GM21515 (cell line): Measurements from ENCODE around the gene STX5.
"Not testable (repeated sequence)": the region's sequence is repeated elsewhere in the genome, so short reads cannot be mapped to it uniquely, and the experiment has no call there.

Experiments
- ATAC-seq: cut with Tn5 transposase; IDR thresholded peaks from one replicate; pipeline ENCODE4 v1.9.1; 2021; ENCODE audit not compliant: unreplicated experiment

The STX5 gene

DNA sequence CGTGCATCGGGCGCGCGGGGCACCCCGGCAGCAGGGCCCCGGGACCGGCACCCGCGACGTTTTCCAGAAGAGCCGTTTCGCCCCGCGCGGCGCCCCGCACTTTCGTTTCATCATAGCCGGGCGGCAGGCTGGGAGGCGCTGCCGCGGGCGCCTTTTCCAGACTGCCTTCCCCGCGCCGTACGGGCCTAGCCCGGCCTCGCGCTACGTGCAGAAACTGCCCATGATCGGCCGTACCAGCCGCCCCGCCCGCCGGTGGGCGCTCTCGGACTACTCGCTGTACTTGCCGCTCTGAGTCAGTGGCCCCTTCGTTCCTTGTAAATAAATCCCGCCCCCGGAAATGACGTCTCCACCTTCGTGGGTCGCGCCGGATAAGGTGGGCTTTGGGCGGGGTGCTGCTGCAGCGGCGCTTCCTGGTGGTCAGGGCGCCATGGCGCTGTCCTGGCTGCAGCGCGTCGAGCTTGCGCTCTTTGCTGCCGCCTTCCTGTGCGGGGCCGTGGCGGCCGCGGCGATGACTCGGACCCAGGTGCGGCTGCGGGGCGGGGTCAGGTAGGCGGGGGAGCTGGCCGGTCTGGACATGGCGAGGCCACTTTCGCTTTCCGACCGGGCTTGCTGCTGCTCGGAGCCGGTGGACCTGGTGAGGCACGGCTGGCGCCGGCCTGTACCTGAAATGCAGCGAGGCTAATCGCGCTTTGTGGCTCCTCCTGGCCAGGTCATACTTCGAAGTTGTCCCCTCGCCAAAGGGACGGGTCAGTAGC, 44.7 kb downstream of the STX5 start, which contains the start of gene TMEM179B:
Gene TMEM179B (plus strand): TSS at position 398 of the 755 bp plus-strand sequence. CDS start 30 bp downstream, at position 428.
- peak; percentile 61 for ATAC-seq

DNA sequence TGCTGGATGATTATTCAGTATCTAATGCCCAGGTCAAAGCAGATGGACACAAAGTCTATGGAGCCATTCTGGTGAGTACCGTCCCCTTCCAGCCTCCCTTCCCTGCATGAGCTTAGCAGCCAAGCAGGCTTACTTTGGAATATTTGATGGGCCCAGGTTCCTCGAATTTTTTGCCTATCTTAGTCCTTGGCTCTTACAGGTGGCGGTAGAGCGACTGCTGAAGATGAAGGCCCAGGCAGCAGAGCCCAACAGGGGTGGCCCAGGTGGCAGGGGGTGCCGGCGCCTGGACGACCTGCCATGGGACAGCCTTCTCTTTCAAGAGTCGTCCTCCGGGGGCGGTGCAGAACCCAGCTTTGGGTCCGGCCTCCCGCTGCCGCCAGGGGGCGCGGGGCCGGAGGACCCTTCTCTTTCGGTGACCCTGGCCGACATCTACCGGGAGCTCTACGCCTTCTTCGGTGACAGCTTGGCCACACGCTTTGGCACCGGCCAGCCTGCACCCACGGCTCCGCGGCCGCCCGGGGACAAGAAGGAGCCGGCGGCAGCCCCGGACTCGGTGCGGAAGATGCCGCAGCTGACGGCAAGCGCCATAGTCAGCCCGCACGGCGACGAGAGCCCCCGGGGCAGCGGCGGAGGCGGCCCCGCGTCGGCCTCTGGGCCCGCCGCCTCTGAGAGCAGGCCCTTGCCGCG, 45.4 kb downstream of the STX5 start:
- peak; percentile 67 for ATAC-seq

DNA sequence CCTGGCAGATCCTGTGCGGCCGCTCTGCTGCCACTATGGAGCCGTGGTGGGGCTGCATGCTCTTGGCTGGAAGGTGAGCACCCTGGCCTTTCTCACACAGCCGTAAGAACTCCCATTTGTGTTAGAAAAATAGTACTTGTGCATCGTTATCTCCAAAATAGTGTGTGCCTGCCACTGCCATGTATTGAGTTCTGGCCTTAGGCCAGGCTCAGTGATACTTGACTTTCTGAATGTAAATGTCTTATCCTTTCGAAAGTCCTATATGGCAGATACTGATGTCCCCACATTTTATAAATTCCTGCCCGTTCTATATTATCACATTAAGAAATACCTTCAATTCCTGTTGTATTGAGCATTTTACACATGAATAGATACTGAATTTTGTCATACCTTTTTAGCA, 49.1 kb downstream of the STX5 start:
- no peak for ATAC-seq

DNA sequence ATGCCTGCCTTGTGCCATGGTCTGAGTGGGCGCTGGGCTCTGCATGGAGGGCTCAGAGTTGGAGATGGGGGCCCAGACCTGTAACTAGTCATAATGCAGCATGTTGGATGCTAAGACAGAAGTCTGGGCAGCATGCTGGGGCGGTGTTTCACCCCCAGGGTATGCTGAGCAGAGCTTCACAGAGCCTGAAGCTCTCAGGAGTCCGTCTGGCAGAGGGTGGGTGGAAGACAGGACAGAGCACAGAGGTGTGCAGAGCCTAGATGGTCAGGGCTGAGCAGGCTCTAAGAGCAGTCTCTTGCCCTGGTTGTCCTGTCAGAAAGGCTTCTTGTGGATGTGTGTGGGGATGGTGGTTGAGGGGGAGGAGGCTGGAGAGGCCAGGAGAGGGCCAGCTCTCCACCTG, 53.4 kb downstream of the STX5 start:
- ATAC-seq = no peak

DNA sequence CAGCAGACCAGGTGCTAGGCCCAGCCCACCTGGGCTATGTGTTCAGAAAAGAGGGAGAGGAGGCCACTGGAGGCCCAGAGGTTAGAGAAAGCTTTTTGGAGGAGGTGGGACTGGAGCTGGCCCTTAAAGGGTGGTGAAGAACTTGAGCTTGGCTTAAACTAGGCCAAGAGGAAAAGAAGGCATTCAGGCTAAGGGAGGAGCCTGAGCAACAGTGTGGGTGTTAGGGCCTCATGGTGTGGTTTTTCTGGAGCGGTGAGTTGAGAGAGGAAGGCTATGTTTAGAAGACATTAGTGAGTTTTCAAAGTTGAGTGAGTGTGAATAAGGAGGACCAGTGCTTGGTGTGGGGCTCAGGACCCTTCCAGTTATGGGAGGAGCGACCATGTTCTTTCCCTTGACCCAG, 54.5 kb downstream of the STX5 start:
- ATAC-seq = no peak

DNA sequence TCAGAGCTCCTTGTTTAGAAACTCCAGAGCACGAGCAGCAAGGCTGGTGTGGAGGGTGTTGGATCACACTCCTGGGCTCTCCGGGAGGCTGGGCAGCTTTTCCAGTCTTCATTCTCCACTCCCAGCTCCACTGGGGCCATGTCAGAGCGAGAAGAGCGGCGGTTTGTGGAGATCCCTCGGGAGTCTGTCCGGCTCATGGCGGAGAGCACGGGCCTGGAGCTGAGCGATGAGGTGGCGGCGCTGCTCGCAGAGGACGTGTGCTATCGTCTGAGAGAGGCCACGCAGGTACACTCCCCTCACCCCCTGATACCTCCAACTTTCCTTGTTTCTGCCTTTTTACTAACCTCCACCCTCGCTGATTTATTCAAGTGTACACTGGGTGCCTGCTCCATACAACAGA, 56.2 kb downstream of the STX5 start:
- ATAC-seq = no peak

DNA sequence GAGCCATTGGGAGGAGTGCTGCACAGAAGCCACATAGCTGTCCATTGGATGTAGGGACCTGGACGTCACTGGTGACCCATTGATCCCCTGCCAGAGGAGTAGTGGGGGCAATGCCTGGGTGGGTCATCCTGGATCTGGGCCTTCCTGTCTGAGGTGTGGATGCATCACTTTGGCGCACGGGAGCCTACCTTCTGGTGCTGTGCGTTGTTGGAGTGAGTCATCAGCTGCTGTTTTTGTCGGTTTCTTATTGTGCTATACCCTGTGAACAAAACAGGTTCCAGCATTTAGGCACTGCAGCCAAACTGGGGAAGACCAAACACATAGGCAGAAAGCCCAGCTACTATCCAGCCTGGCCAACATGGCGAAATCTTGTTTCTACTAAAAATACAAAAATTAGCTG, 57.4 kb downstream of the STX5 start:
- no peak for ATAC-seq

DNA sequence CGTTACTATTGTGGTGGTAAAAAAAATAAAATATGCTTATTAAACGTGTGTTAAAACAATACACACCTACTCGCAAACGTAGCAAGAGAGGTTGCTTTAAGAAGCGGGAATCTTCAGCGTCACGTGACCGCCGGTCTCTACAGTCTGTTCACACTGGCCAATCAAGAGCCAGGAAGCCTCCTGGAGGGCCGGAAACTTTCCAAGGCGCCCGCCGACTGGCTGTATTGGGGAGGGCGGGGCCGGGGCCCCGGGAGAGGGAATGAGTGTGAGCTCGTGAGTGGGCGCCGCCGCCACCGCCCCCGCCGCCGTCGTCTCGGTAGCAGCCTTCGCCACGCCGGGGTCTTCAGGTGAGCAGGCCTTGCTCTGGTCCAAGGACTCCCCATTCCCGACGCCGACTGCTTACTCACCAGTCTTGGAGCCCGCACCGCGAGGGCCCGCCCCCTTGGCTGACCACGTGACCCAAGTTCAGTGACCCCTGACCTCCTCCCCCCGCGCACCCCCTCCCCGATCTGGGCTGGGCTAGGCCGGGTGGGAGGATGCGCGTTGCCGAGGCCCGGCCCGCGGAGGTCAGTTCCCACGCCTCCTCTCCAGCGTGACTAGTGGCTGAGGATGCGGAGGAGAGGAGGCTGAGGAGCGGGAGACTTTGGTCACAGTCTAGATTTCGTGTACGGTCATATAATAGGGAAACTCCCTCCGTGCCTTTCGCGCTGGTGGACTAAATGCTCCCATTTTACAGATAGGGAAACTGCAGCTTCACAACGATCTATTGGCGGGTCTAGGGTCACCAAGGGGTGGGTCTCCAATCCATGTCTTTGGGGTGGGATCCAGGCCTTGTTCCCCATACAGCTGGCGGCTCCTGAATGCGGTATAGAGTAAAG, 60.5 kb downstream of the STX5 start, which contains the start of gene TAF6L:
Gene TAF6L (plus strand): TSS at position 253 of the 878 bp plus-strand sequence. CDS start 4,388 bp downstream, outside the sequence.
- peak; percentile 70 for ATAC-seq

DNA sequence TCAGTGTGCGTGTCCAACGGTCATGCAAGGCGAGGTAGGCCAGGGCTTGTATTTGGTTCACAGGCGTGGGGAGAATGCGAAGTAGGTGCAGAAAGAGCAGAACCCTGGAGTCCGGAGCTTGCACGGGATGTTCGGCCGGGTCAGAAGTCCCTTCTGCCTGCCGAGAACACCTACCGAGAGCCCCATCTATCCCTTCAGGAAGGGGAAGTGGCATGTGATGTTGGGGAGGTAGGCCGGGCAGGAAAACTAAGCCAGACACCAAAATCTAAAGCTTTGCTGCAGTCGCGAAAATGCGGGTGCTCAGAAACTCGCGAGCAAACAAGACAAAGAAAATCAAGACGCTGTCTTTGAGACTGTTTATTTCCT, 61.1 kb downstream of the STX5 start:
- peak; percentile 2 for ATAC-seq

DNA sequence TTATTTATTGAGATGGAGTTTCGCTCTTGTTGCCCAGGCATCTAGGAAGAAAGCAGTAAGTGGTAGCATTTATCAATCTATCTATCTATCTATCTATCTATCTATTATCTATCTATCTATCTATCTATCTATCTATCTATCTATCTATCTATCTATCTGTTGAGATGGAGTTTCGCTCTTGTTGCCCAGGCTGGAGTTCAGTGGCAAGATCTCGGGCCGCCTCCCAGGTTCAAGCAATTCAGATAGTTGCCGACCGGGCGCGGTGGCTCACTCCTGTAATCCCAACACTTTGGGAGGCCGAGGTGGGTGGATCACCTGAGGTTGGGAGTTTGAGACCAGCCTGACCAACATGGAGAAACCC, 71.0 kb downstream of the STX5 start:
- ATAC-seq = not testable (repeated sequence)

DNA sequence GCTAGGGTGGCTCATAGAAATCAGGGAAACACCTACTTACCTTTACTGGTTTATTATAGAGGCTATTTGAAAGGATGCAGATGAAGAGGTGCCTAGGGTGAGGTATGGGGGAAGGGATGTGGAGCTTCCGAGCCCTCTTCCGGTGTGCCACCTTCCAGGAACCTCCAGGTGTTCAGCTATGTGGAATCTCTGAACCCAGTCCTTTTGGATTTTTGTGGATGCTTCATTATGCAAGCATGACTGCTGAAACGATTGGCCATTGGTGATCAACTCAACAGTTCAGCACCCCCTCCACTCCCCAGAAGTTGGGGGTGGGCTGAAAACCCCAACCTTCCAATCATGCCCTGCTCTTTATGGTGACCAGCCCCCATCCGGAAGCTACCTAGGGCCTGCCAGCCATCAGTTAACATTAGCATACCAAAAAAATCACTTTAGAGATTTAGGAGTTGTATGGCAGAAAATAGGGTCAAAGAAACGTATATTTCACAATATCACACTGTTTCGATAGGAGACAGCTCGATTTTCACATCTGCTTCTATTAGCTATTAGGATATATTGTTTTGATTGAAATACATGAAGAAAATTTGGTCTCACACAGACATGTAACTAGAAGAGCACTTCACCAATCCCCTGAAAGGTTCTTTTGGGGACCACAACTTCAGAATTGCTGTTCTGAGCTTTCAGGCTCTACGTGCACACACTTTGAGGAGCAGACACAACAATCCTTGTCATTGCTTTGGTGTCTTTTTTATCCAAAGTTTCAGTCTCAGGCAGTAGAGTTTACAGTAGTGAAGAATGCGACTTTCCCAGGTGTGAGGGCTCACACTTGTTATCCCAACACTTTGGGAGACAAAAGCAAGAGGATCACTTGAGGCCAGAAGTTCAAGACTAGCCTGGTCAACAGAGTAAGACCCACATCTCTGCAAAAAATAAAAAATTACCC, 73.7 kb downstream of the STX5 start:
- ATAC-seq = no peak
